Ovary (tissue), 9 donors: ENCODE data around the gene GRID1. TPM values are rescaled to one million over a fixed set of nuclear protein-coding genes. Genes with fewer than 3 reads are reported as not detected.

Experiments
- DNase-seq, 5 donors: peaks; one replicate each; pipeline ENCODE4 v3.0.0-alpha.2; 2019 to 2020
- H3K27ac ChIP-seq, 2 donors: fragments of 200-600 bp; one replicate each; pipeline versions ENCODE4 v1.5.1 to v1.8.0; 2019 to 2022
- H3K27me3 ChIP-seq: fragments of 200-600 bp; one replicate; pipeline ENCODE4 v1.8.0; 2022
- H3K36me3 ChIP-seq: fragments of 200-600 bp; sonication (generic); one replicate; pipeline ENCODE4 v1.5.1; 2019
- H3K4me1 ChIP-seq: one replicate; pipeline ENCODE4 v1.8.1; 2013; ENCODE audit warnings: mild to moderate bottlenecking, moderate library complexity; ENCODE audit not compliant: insufficient read depth
- H3K4me3 ChIP-seq: fragments of 200-600 bp; sonication (generic); one replicate; pipeline ENCODE4 v1.5.1; 2017
- H3K9me3 ChIP-seq, 2 donors: fragments of 200-600 bp in 1 of 2; sonication (generic) in 1 of 2; one replicate each; pipeline versions ENCODE4 v1.5.1 to v1.8.1; 2013 to 2019; ENCODE audit warnings: mild to moderate bottlenecking in 1 of 2, moderate library complexity in 1 of 2
- CTCF ChIP-seq, 3 donors: fragments of 450-650 bp in 2 of 3; fragments of 200-600 bp in 1 of 3; IDR thresholded peaks; one replicate each; pipeline versions ENCODE4 v1.5.1 to v1.8.0; 2016 to 2022; ENCODE audit warnings: antibody characterized with exemption in 3 of 3, mild to moderate bottlenecking in 1 of 3
- EP300 ChIP-seq: sonication (generic); formaldehyde crosslinking; IDR thresholded peaks from one replicate; pipeline ENCODE4 v1.6.1; 2017; ENCODE audit warnings: antibody characterized with exemption
- POLR2A ChIP-seq: fragments of 450-650 bp; IDR thresholded peaks from one replicate; pipeline ENCODE4 v1.6.1; 2017; ENCODE audit warnings: antibody characterized with exemption, mild to moderate bottlenecking, moderate library complexity
- WGBS, 3 donors: extraction: QIAGEN DNeasy Blood & Tissue Kit in 1 of 3; methylation state at CpG; one replicate each; pipeline versions ENCODE4 v1.1.5 to v1.1.7; 2013 to 2017; 5-methylcytosine and 5-hydroxymethylcytosine counted together
- intact Hi-C, 4 donors: fragments of 100-400 bp; cut with DNase I; formaldehyde crosslinking; loops; one replicate each; pipeline versions ENCODE4 v1.11.0 to v1.15.1; 2022 to 2023
- polyA plus RNA-seq, 2 donors: library from polyadenylated mRNA; stranded (reverse); fragments of 200-250 nt in 1 of 2; fragments of 350-450 nt in 1 of 2; fragmentation: Illumina TruSeq in 1 of 2; extraction: RNeasy Lipid Tissue Mini Kit (QIAGEN cat#74804) in 1 of 2; gene quantifications; one replicate each; pipeline ENCODE4 v1.2.3, GENCODE V29; 2013 to 2014
- total RNA-seq, 7 donors: library from RNA; depleted of rRNA in 2 of 7; stranded (reverse); fragments of >200 nt in 2 of 7; fragmentation: NEBNext Ultra II Directional in 3 of 7; extraction: Animal tissue kit (Norgen Biotek cat#: 25700) in 3 of 7; gene quantifications; one replicate each; pipeline versions ENCODE4 v1.1.0 to v1.2.4, GENCODE V29; 2016 to 2023
- donor health status: DM: no; HTN: no; CAD: no; lungs with moderate emphysema.
- donor health status: DM: no; HTN: no; CAD: no.
- donor health status: Bipolar disorder and iron deficiency.
- donor health status: DM: yes; HTN: yes; CAD: no.
- donor health status: DM: no; HTN: no; CAD: no.
- donor health status: DM: yes; HTN: yes; CAD: no.

Gene GRID1
- total and polyA plus RNA-seq, 9 donors: 0.57 to 6.2 (median 1.8) TPM

GRCh38 chr10:86329093-86329710 lies 37.4 kb downstream of the GRID1 start:
- peak in 1 of 5 donors; percentile 1 for DNase-seq
- 83 to 94% (median 84%) methylated on average over 7 of the region's 7 CpGs for WGBS, 3 donors

GRCh38 chr10:86327954-86328725 lies 38.5 kb downstream of the GRID1 start:
- H3K4me3 ChIP-seq: no peak overlapping the region
- 53 to 60% (median 58%) methylated on average over 7 of the region's 7 CpGs for WGBS, 3 donors
- no peaks in the 10 kb centered on the region for H3K9me3 ChIP-seq
- no peak overlapping the region for H3K27ac ChIP-seq
- TF ChIP-seq CTCF (IDR thresholded peaks at IDR 0.05): no peak
- H3K36me3 ChIP-seq: no peaks in the 10 kb centered on the region
- intact Hi-C loops: no loop called here
- H3K27me3 ChIP-seq: no peaks in the 10 kb centered on the region
- no peak for DNase-seq
- H3K4me1 ChIP-seq: no peaks in the 10 kb centered on the region

More at GRCh38 chr10:86329093-86329710, 37.4 kb downstream of the GRID1 start:
- H3K27me3 ChIP-seq: no peaks in the 10 kb centered on the region
- intact Hi-C loops: no loop called here
- TF ChIP-seq POLR2A (no peak), EP300 (no peak), CTCF (IDR thresholded peaks at IDR 0.05) (no peak)
- H3K36me3 ChIP-seq: no peaks in the 10 kb centered on the region
- no peak overlapping the region for H3K27ac ChIP-seq
- no peaks in the 10 kb centered on the region for H3K4me1 ChIP-seq
- no peak overlapping the region for H3K4me3 ChIP-seq
- H3K9me3 ChIP-seq: no peaks in the 10 kb centered on the region

GRCh38 chr10:86325158-86325557 lies 41.4 kb downstream of the GRID1 start:
- WGBS, 3 donors: 75 to 82% (median 82%) methylated on average over 5 of the region's 5 CpGs
- no peaks in the 10 kb centered on the region for H3K27me3 ChIP-seq
- intact Hi-C loops: no loop called here
- H3K9me3 ChIP-seq: no peaks in the 10 kb centered on the region
- TF ChIP-seq CTCF (IDR thresholded peaks at IDR 0.05) (no peak), POLR2A (no peak), EP300 (no peak)
- H3K27ac ChIP-seq: no peak overlapping the region
- no peaks in the 10 kb centered on the region for H3K4me1 ChIP-seq
- no peak overlapping the region for H3K4me3 ChIP-seq
- H3K36me3 ChIP-seq: no peaks in the 10 kb centered on the region
- no peak for DNase-seq

GRCh38 chr10:86321568-86321967 lies 45.0 kb downstream of the GRID1 start:
- TF ChIP-seq EP300 (no peak), CTCF (IDR thresholded peaks at IDR 0.05) (no peak), POLR2A (no peak)
- Histone ChIP-seq H3K4me1 (no peaks in the 10 kb centered on the region), H3K4me3 (no peak overlapping the region), H3K27ac (no peak overlapping the region), H3K36me3 (no peaks in the 10 kb centered on the region), H3K9me3 (no peaks in the 10 kb centered on the region), H3K27me3 (no peaks in the 10 kb centered on the region)
- 75 to 78% (median 77%) methylated on average over 5 of the region's 5 CpGs for WGBS, 3 donors
- intact Hi-C loops: no loop called here
- DNase-seq: no peak
